ENCODE data around the gene WEE1. TPM values are rescaled to one million over a fixed set of nuclear protein-coding genes. Genes with fewer than 3 reads are reported as not detected.

Gene WEE1
- total RNA-seq (33.9 TPM), polyA plus RNA-seq (ENCODE audit: insufficient read depth, low read depth, low replicate concordance) (7.9 TPM)
- long read RNA-seq, donor 1, transcript WEE1-202 (11 exons, 2,799 nt): major isoform, 9 of 9 reads
- long read RNA-seq, donor 1, partial matches to known transcripts: 0 of 9 reads
- long read RNA-seq, donor 1, other reads (novel, unspliced or antisense): 0 of 9 reads
- long read RNA-seq, donor 2, transcript WEE1-202 (11 exons, 2,799 nt): major isoform, 7 of 8 reads
- long read RNA-seq, donor 2, partial matches to known transcripts: 0 of 8 reads
- long read RNA-seq, donor 2, other reads (novel, unspliced or antisense): 0 of 8 reads
- long read RNA-seq, donor 3, full-length matches to known transcripts: 12 of 18 reads
- long read RNA-seq, donor 3, partial matches to known transcripts: 6 of 18 reads
- long read RNA-seq, donor 3, other reads (novel, unspliced or antisense): 0 of 18 reads
- long read RNA-seq, donor 4, full-length matches to known transcripts: 4 of 10 reads
- long read RNA-seq, donor 4, partial matches to known transcripts: 6 of 10 reads
- long read RNA-seq, donor 4, other reads (novel, unspliced or antisense): 0 of 10 reads
- long read RNA-seq, donor 5: 0 reads
- long read RNA-seq, donor 6, partial matches to known transcripts: 5 of 6 reads
- long read RNA-seq, donor 6, other reads (novel, unspliced or antisense): 0 of 6 reads
- long read RNA-seq, donor 7, transcript WEE1-202 (11 exons, 2,799 nt): major isoform, 21 of 29 reads
- long read RNA-seq, donor 7, partial matches to known transcripts: 4 of 29 reads
- long read RNA-seq, donor 7, other reads (novel, unspliced or antisense): 3 of 29 reads
- long read RNA-seq, donor 8, transcript WEE1-202 (11 exons, 2,799 nt): major isoform, 7 of 9 reads
- long read RNA-seq, donor 8, partial matches to known transcripts: 0 of 9 reads
- long read RNA-seq, donor 8, other reads (novel, unspliced or antisense): 0 of 9 reads
- long read RNA-seq, donor 9, partial matches to known transcripts: 0 of 4 reads
- long read RNA-seq, donor 9, other reads (novel, unspliced or antisense): 0 of 4 reads
- long read RNA-seq, donor 10, transcript WEE1-202 (11 exons, 2,799 nt): major isoform, 5 of 6 reads
- long read RNA-seq, donor 10, partial matches to known transcripts: 0 of 6 reads
- long read RNA-seq, donor 10, other reads (novel, unspliced or antisense): 0 of 6 reads

DNA sequence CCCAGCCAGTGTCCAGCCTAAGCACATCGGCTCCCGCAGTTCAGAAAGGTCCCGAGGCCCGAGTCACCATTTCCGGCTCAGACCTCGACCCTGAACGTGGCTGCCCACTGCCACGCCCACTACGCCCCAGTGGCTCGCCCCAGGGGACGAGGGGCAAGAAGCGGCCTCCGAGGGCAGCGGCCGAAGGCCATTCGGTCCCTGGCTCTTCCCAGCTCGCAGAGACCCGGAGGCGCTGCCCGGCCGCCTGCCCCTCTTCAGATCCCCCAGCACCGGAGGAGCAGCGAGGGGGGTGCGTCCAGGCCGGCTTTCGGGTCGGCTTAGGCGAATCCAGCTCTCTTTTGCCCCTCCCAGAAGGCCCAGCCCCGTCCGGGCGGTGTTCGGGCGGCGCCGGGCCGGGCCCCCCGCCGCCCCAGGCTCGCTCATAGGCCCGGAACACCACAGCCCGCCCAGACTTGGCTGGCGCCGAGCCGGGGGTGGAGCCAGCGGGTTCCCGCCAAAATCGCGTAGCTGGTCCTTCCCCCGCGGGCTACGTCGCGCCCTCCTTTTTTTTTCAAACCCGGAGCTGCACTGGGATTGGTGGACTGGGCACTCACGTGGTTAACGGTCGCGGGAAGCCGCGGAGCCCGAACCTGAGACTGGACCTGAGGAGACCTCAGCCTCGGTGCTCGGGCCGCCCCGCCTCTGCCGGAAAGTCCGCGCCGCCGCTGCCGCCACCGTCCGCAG lies at the start of gene WEE1:
TSS of gene WEE1 (plus strand) at position 619 of the 723 bp plus-strand sequence. CDS start 264 bp downstream, outside the sequence.
- Histone ChIP-seq H3K9me3 (ENCODE audit: control insufficient read depth in 2 of 3, insufficient read depth in 1 of 3, low read length in 3 of 3) (no peaks in the 10 kb centered on the region), H3K9ac (ENCODE audit: low read length in 3 of 3) (peak within 1 kb of the TSS; percentile 33 to 81 (median 78)), H3K4me3 (ENCODE audit: low read length in 3 of 3) (peak within 1 kb of the TSS; percentile 77 to 90 (median 82)), H3K4me1 (ENCODE audit: control insufficient read depth in 2 of 3, insufficient read depth in 2 of 3, low read depth in 1 of 3, low read length in 3 of 3) (peaks cover 7 to 14% (median 13%) of the 10 kb centered on the region in 3 donors), H3K27me3 (ENCODE audit: control insufficient read depth, insufficient read depth, low read length) (no peaks in the 10 kb centered on the region), H3K36me3 (ENCODE audit: control insufficient read depth in 2 of 3, insufficient read depth in 3 of 3, low read length in 3 of 3) (no peaks in the 10 kb centered on the region), H3K27ac (ENCODE audit: low read depth in 2 of 2, low read length in 2 of 2) (peak within 1 kb of the TSS; percentile 93 to 98)
- peak; percentile 45 for FAIRE-seq
- peak; percentile 99 for DNase-seq
- TF ChIP-seq, protein P1, sequence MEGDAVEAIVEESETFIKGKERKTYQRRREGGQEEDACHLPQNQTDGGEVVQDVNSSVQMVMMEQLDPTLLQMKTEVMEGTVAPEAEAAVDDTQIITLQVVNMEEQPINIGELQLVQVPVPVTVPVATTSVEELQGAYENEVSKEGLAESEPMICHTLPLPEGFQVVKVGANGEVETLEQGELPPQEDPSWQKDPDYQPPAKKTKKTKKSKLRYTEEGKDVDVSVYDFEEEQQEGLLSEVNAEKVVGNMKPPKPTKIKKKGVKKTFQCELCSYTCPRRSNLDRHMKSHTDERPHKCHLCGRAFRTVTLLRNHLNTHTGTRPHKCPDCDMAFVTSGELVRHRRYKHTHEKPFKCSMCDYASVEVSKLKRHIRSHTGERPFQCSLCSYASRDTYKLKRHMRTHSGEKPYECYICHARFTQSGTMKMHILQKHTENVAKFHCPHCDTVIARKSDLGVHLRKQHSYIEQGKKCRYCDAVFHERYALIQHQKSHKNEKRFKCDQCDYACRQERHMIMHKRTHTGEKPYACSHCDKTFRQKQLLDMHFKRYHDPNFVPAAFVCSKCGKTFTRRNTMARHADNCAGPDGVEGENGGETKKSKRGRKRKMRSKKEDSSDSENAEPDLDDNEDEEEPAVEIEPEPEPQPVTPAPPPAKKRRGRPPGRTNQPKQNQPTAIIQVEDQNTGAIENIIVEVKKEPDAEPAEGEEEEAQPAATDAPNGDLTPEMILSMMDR (IDR thresholded peaks at IDR 0.05; ENCODE audit: borderline replicate concordance, extremely low read depth, insufficient read depth): no peak
- intact Hi-C loops (cut with DNase I): no loop called here

DNA sequence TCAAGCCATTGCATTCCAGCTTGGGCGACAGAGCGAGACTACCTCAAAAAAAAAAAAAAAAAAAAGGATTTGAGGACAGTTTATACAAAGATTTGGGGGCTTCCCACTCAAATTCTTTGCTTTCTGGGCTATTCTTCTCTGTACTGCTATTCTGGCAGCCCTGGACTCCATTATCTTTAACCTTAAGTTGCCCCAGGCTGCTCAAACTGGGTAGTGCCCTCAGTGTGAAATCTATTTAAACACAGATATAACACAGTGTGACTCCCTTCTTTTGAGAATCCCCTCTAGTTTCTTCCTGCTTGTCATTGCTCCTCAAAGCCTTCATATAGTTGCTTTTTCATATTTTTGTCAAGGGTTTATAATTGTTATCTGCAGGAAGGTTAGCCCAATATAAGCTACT lies 49.5 kb upstream of the WEE1 start:
- DNase-seq (no peak), FAIRE-seq (no peak)
- Histone ChIP-seq H3K9me3 (ENCODE audit: control insufficient read depth in 2 of 3, insufficient read depth in 1 of 3, low read length in 3 of 3) (no peaks in the 10 kb centered on the region), H3K9ac (ENCODE audit: low read length in 3 of 3) (no peak overlapping the region), H3K4me1 (ENCODE audit: control insufficient read depth in 2 of 3, insufficient read depth in 2 of 3, low read depth in 1 of 3, low read length in 3 of 3) (peaks cover 0 to 5% (median 0%) of the 10 kb centered on the region in 3 donors), H3K4me3 (ENCODE audit: low read length in 3 of 3) (no peak overlapping the region), H3K27ac (ENCODE audit: low read depth in 2 of 2, low read length in 2 of 2) (no peak overlapping the region), H3K27me3 (ENCODE audit: control insufficient read depth, insufficient read depth, low read length) (no peaks in the 10 kb centered on the region), H3K36me3 (ENCODE audit: control insufficient read depth in 2 of 3, insufficient read depth in 3 of 3, low read length in 3 of 3) (peaks cover 0 to 5% (median 4%) of the 10 kb centered on the region in 3 donors)
- intact Hi-C loops (cut with DNase I): no loop called here
- TF ChIP-seq, protein P1 (IDR thresholded peaks at IDR 0.05; ENCODE audit: borderline replicate concordance, extremely low read depth, insufficient read depth): no peak

DNA sequence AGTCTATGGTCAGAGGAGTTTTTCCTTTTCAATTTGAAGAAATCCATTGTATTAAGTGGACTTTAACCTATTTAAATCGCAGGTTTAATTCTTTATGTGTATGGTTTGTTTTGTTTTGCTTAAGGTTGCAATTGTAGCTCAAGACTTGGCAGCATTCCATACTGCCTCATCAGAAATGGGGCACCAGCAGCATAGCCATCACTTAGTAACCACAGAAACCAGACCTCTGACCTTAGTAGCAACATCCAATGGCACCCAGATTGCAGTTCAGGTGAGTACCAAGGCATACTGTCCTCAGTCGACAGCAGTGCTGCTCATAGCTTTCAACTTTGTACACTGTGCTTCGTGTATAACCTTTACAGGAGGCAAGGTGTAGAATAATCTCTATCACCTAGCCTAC lies 48.4 kb upstream of the WEE1 start:
- intact Hi-C loops (cut with DNase I): no loop called here
- Histone ChIP-seq H3K4me1 (ENCODE audit: control insufficient read depth in 2 of 3, insufficient read depth in 2 of 3, low read depth in 1 of 3, low read length in 3 of 3) (peaks cover under 1 to 9% (median 5%) of the 10 kb centered on the region in 3 donors), H3K9ac (ENCODE audit: low read length in 3 of 3) (no peak overlapping the region), H3K4me3 (ENCODE audit: low read length in 3 of 3) (no peak overlapping the region), H3K9me3 (ENCODE audit: control insufficient read depth in 2 of 3, insufficient read depth in 1 of 3, low read length in 3 of 3) (no peaks in the 10 kb centered on the region), H3K27me3 (ENCODE audit: control insufficient read depth, insufficient read depth, low read length) (no peaks in the 10 kb centered on the region), H3K27ac (ENCODE audit: low read depth in 2 of 2, low read length in 2 of 2) (no peak overlapping the region), H3K36me3 (ENCODE audit: control insufficient read depth in 2 of 3, insufficient read depth in 3 of 3, low read length in 3 of 3) (peaks cover 0 to 5% (median 4%) of the 10 kb centered on the region in 3 donors)
- TF ChIP-seq, protein P1 (IDR thresholded peaks at IDR 0.05; ENCODE audit: borderline replicate concordance, extremely low read depth, insufficient read depth): no peak
- FAIRE-seq (no peak), DNase-seq (no peak)

Data from kidney (tissue), 22 donors.